ENCODE measurements around the gene RBCK1. TPM values are rescaled to one million over a fixed set of nuclear protein-coding genes. Genes with fewer than 3 reads are reported as not detected.
A peak's percentile ranks its signal among the peaks of the same experiment; 100 is the strongest.

Gene RBCK1
- total RNA-seq, 1 experiment from 2014 or later, result 111 TPM

DNA sequence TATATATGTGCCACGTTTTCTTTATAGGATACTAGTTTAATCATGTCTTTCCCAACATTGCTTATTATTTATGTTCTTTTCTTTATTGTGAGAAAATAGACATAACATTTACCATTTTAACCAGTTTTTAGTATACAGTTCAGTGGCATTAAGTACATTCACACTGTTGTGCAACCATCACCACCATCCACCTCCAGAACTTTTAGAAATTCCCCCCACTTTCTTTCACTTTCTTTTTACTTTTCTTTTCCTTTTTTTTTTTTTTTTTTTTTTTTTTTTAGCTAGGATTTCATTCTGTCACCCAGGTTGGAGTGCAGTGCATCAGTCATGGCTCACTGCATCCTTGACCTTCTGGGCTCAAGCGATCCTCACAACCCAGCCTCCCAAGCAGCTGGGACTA is 18.5 kb downstream of the RBCK1 start:
- Mint-ChIP-seq H3K9me3 (ENCODE audit: unreplicated experiment) (no peaks in the 10 kb centered on the region), H3K4me1 (ENCODE audit: low read depth, unreplicated experiment) (no peaks in the 10 kb centered on the region), H3K36me3 (ENCODE audit: insufficient read depth, unreplicated experiment) (peaks cover 58% of the 10 kb centered on the region), H3K27me3 (ENCODE audit: insufficient read depth, unreplicated experiment) (no peaks in the 10 kb centered on the region), H3K27ac (ENCODE audit: unreplicated experiment) (no peak overlapping the region), H3K4me3 (ENCODE audit: unreplicated experiment) (no peak overlapping the region)
- ChIA-PET POLR2A (interaction anchor here (0.6 to 0.7 kb wide), 2 partner anchors 8 to 79 kb away, joined by 3 read pairs; no protein-coding TSS in a partner anchor), CTCF (no interaction called here)
- no peak overlapping the region for H3K4me3 ChIP-seq (ENCODE audit: low read depth, low read length)
- no peaks in the 10 kb centered on the region for H3K27me3 ChIP-seq (replicated peaks; ENCODE audit: control insufficient read depth, insufficient read depth, low read length)
- peaks cover 1% of the 10 kb centered on the region; the same call in 1 of the 2 replicates for H3K36me3 ChIP-seq (ENCODE audit: control insufficient read depth, insufficient read depth, low read length)
- H3K4me1 ChIP-seq, result no peaks in the 10 kb centered on the region
- H3K9me3 ChIP-seq, result no peaks in the 10 kb centered on the region
- no peak for DNase-seq
- TF ChIP-seq, protein P1, sequence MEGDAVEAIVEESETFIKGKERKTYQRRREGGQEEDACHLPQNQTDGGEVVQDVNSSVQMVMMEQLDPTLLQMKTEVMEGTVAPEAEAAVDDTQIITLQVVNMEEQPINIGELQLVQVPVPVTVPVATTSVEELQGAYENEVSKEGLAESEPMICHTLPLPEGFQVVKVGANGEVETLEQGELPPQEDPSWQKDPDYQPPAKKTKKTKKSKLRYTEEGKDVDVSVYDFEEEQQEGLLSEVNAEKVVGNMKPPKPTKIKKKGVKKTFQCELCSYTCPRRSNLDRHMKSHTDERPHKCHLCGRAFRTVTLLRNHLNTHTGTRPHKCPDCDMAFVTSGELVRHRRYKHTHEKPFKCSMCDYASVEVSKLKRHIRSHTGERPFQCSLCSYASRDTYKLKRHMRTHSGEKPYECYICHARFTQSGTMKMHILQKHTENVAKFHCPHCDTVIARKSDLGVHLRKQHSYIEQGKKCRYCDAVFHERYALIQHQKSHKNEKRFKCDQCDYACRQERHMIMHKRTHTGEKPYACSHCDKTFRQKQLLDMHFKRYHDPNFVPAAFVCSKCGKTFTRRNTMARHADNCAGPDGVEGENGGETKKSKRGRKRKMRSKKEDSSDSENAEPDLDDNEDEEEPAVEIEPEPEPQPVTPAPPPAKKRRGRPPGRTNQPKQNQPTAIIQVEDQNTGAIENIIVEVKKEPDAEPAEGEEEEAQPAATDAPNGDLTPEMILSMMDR (IDR thresholded peaks at IDR 0.05; ENCODE audit: insufficient read depth in 1 of 2, low read depth in 1 of 2, low read length in 1 of 2, severe bottlenecking in 1 of 2, unreplicated experiment in 1 of 2), result no peak
- intact Hi-C loops (cut with micrococcal nuclease; ENCODE audit: unreplicated experiment), result no loop called here
- BruUV-seq (replicated peaks), result no TSS peak

GRCh38 chr20:427401-427800 is 19.3 kb downstream of the RBCK1 start:
- TF ChIP-seq, protein P1 (IDR thresholded peaks at IDR 0.05; ENCODE audit: insufficient read depth in 1 of 2, low read depth in 1 of 2, low read length in 1 of 2, severe bottlenecking in 1 of 2, unreplicated experiment in 1 of 2), result no peak
- H3K27me3 ChIP-seq (replicated peaks; ENCODE audit: control insufficient read depth, insufficient read depth, low read length), result no peaks in the 10 kb centered on the region
- intact Hi-C loops (cut with micrococcal nuclease; ENCODE audit: unreplicated experiment), result no loop called here
- Mint-ChIP-seq H3K27me3 (ENCODE audit: insufficient read depth, unreplicated experiment) (no peaks in the 10 kb centered on the region), H3K4me3 (ENCODE audit: unreplicated experiment) (no peak overlapping the region), H3K9me3 (ENCODE audit: unreplicated experiment) (no peaks in the 10 kb centered on the region), H3K4me1 (ENCODE audit: low read depth, unreplicated experiment) (no peaks in the 10 kb centered on the region), H3K36me3 (ENCODE audit: insufficient read depth, unreplicated experiment) (peaks cover 58% of the 10 kb centered on the region), H3K27ac (ENCODE audit: unreplicated experiment) (no peak overlapping the region)
- CTCF ChIA-PET, result no interaction called here
- no peaks in the 10 kb centered on the region for H3K4me1 ChIP-seq
- no peak overlapping the region for H3K4me3 ChIP-seq (ENCODE audit: low read depth, low read length)
- no peaks in the 10 kb centered on the region for H3K9me3 ChIP-seq
- H3K36me3 ChIP-seq (ENCODE audit: control insufficient read depth, insufficient read depth, low read length), result peaks cover 1% of the 10 kb centered on the region; the same call in 1 of the 2 replicates
- no TSS peak for BruUV-seq (replicated peaks)
- no peak for DNase-seq
- POLR2A ChIA-PET, result interaction anchor here (0.7 kb wide), 1 partner anchor 8 kb away, joined by 3 read pairs; no protein-coding TSS in a partner anchor

DNA sequence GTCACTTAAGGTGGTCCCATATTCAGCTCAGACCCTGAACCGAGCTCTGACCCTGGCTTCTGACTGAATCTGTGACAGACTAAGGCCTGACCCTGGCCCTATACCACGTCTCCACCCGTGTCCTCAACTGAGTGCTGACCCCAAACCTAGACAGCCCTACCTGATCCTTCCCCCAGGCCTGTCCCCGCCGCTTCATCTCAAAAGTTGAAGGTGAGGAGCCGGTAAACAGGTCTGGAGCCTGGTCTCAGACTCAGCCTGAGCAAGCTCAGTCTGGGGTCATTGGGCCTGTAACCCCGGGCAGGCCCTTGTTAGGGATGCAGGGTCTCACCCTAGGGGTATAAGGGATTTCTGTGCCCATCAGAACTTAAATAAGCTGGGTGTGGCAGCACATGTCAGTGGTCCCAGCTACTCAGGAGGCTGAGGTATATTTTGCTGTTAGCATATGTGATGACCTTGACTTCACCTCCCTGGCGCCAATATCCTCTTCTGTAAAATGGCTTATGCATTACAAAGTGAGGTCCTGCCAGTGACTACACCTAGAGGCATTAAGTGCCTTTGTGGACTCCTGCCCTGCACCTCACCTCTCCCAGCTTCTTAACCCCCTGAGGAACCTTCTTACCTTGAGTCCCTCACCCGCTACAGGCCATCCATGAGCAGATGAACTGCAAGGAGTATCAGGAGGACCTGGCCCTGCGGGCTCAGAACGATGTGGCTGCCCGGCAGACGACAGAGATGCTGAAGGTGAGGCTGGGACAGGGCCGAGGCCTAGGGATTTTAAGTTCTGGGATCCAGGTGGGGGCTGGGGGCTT is 20.0 kb downstream of the RBCK1 start:
- Histone ChIP-seq H3K4me3 (ENCODE audit: low read depth, low read length) (no peak overlapping the region), H3K9me3 (no peaks in the 10 kb centered on the region), H3K4me1 (no peaks in the 10 kb centered on the region), H3K27me3 (replicated peaks; ENCODE audit: control insufficient read depth, insufficient read depth, low read length) (no peaks in the 10 kb centered on the region), H3K36me3 (ENCODE audit: control insufficient read depth, insufficient read depth, low read length) (no peaks in the 10 kb centered on the region)
- intact Hi-C loops (cut with micrococcal nuclease; ENCODE audit: unreplicated experiment), result no loop called here
- ChIA-PET CTCF (no interaction called here), POLR2A (no interaction called here)
- no peak for DNase-seq
- H3K4me3 Mint-ChIP-seq (ENCODE audit: unreplicated experiment), result no peak overlapping the region
- no peaks in the 10 kb centered on the region for H3K27me3 Mint-ChIP-seq (ENCODE audit: insufficient read depth, unreplicated experiment)
- TF ChIP-seq, protein P1 (IDR thresholded peaks at IDR 0.05; ENCODE audit: insufficient read depth in 1 of 2, low read depth in 1 of 2, low read length in 1 of 2, severe bottlenecking in 1 of 2, unreplicated experiment in 1 of 2), result no peak
- H3K27ac Mint-ChIP-seq (ENCODE audit: unreplicated experiment), result peak overlapping the region; percentile 50
- H3K4me1 Mint-ChIP-seq (ENCODE audit: low read depth, unreplicated experiment), result no peaks in the 10 kb centered on the region
- BruUV-seq (replicated peaks), result no TSS peak
- peaks cover 60% of the 10 kb centered on the region for H3K36me3 Mint-ChIP-seq (ENCODE audit: insufficient read depth, unreplicated experiment)
- no peaks in the 10 kb centered on the region for H3K9me3 Mint-ChIP-seq (ENCODE audit: unreplicated experiment)
